NOMO-1 (cell line): Measurements from ENCODE around the gene REC114.
"Not testable (repeated sequence)": the region's sequence is repeated elsewhere in the genome, so short reads cannot be mapped to it uniquely, and the experiment has no call there.

Experiments
- DNase-seq, 2 experiments: peaks; one replicate each; lab custom pipeline; 2025; ENCODE audit not compliant: unreplicated experiment in 2 of 2; lab: John Stamatoyannopoulos, UW

The REC114 gene

GRCh38 chr15:73522011-73522410, 79.0 kb downstream of the REC114 start:
- no peak for DNase-seq

- no peak for DNase-seq
Measured at GRCh38 chr15:73524919-73525318, 82.0 kb downstream of the REC114 start.

- DNase-seq: no peak
Measured at GRCh38 chr15:73527598-73527997, 84.6 kb downstream of the REC114 start.

GRCh38 chr15:73530649-73531048, 87.7 kb downstream of the REC114 start:
- DNase-seq: no peak

GRCh38 chr15:73538123-73538522, 95.2 kb downstream of the REC114 start:
- DNase-seq: no peak

- DNase-seq: no peak
Measured at GRCh38 chr15:73538563-73539211, 95.7 kb downstream of the REC114 start.

- DNase-seq: peak in 1 of 2 experiments; percentile 30
Measured at GRCh38 chr15:73539212-73540128, 96.5 kb downstream of the REC114 start.

GRCh38 chr15:73540161-73540560, 97.2 kb downstream of the REC114 start:
- peak in 1 of 2 experiments; percentile 45 for DNase-seq

- no peak for DNase-seq
Measured at GRCh38 chr15:73541479-73541878, 98.5 kb downstream of the REC114 start.

GRCh38 chr15:73548925-73549324, 106.0 kb downstream of the REC114 start:
- DNase-seq: not testable (repeated sequence)

- DNase-seq: no peak
Measured at GRCh38 chr15:73550190-73550589, 107.2 kb downstream of the REC114 start.

GRCh38 chr15:73555080-73555479, 112.1 kb downstream of the REC114 start:
- no peak for DNase-seq

GRCh38 chr15:73558529-73558928, 115.6 kb downstream of the REC114 start:
- no peak for DNase-seq

- DNase-seq: peak in 1 of 2 experiments; percentile 49
Measured at GRCh38 chr15:73560501-73561117, 117.6 kb downstream of the REC114 start.

- DNase-seq: peak; percentile 40 to 67
Measured at GRCh38 chr15:73564255-73564654, 121.3 kb downstream of the REC114 start.

GRCh38 chr15:73567020-73567419, 124.1 kb downstream of the REC114 start:
- DNase-seq: no peak

- DNase-seq: no peak
Measured at GRCh38 chr15:73568564-73569280, 125.8 kb downstream of the REC114 start.

GRCh38 chr15:73569361-73569760, 126.4 kb downstream of the REC114 start:
- no peak for DNase-seq

- no peak for DNase-seq
Measured at GRCh38 chr15:73570355-73571032, 127.5 kb downstream of the REC114 start.

GRCh38 chr15:73571346-73571745, 128.4 kb downstream of the REC114 start:
- DNase-seq: no peak
